GM21737 (cell line): ENCODE data around the gene INHBC.
"Not testable (repeated sequence)": the region's sequence is repeated elsewhere in the genome, so short reads cannot be mapped to it uniquely, and the experiment has no call there.

Source experiments
- ATAC-seq: cut with Tn5 transposase; IDR thresholded peaks from one replicate; pipeline ENCODE4 v1.9.1; 2021; ENCODE audit warnings: mild to moderate bottlenecking, moderate library complexity; ENCODE audit not compliant: unreplicated experiment

The INHBC gene

GRCh38 chr12:57434517-57435223 is at the start of gene INHBC:
Gene INHBC, plus strand, starts transcription at chr12:57434784. Its CDS starts 103 bp downstream, at chr12:57434887.
- ATAC-seq = no peak

- no peak for ATAC-seq
These were observed 49.0 kb upstream of the INHBC start for GRCh38 chr12:57385586-57385985.

- no peak for ATAC-seq
These were observed 48.3 kb upstream of the INHBC start for GRCh38 chr12:57386187-57386720.

- ATAC-seq = no peak
These were observed 46.2 kb upstream of the INHBC start for GRCh38 chr12:57388425-57388824.

GRCh38 chr12:57389033-57389432 is 45.6 kb upstream of the INHBC start:
- no peak for ATAC-seq

GRCh38 chr12:57390174-57390573 is 44.4 kb upstream of the INHBC start:
- no peak for ATAC-seq

- ATAC-seq = no peak
These were observed 39.5 kb upstream of the INHBC start for GRCh38 chr12:57395121-57395520.

- no peak for ATAC-seq
These were observed 37.1 kb upstream of the INHBC start for GRCh38 chr12:57397441-57397840.

GRCh38 chr12:57399718-57400463 is 34.7 kb upstream of the INHBC start:
- ATAC-seq = not testable (repeated sequence)

- ATAC-seq = no peak
These were observed 33.4 kb upstream of the INHBC start for GRCh38 chr12:57401165-57401564.

GRCh38 chr12:57402156-57402555 is 32.4 kb upstream of the INHBC start:
- ATAC-seq = not testable (repeated sequence)

GRCh38 chr12:57404966-57405640 is 29.5 kb upstream of the INHBC start:
- no peak for ATAC-seq

GRCh38 chr12:57410534-57410933 is 24.1 kb upstream of the INHBC start:
- ATAC-seq = no peak

GRCh38 chr12:57414160-57414559 is 20.4 kb upstream of the INHBC start:
- ATAC-seq = not testable (repeated sequence)

GRCh38 chr12:57415088-57415487 is 19.5 kb upstream of the INHBC start:
- ATAC-seq = no peak

- no peak for ATAC-seq
These were observed 18.3 kb upstream of the INHBC start for GRCh38 chr12:57416039-57416996.

- no peak for ATAC-seq
These were observed 16.3 kb upstream of the INHBC start for GRCh38 chr12:57418255-57418654.

GRCh38 chr12:57419495-57419894 is 15.1 kb upstream of the INHBC start:
- no peak for ATAC-seq

GRCh38 chr12:57420482-57420881 is 14.1 kb upstream of the INHBC start:
- no peak for ATAC-seq

GRCh38 chr12:57426948-57427347 is 7.6 kb upstream of the INHBC start:
- ATAC-seq = not testable (repeated sequence)
